ENCODE measurements around the gene UMOD.

DNA sequence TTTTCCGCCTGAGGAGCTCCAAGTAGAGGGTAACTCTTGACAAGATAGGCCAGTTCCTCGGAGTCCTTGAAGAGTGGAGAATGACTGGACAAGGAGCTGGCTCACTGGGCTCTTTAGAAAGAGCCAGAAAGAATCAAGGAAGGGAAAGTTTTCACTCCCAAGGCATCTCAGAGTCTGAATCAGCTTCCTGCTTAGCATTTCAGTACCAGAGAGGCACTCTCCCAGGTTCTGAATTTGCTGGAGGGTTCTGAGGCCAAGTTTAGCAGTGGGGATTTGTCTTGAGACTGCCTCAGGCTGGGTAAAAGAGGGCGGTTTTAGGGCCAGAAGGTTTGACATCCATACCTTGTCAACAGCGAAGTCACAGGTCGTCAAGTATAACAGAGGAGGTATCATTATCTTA lies 50.7 kb downstream of the UMOD start:
- TF ChIP-seq, protein P1, sequence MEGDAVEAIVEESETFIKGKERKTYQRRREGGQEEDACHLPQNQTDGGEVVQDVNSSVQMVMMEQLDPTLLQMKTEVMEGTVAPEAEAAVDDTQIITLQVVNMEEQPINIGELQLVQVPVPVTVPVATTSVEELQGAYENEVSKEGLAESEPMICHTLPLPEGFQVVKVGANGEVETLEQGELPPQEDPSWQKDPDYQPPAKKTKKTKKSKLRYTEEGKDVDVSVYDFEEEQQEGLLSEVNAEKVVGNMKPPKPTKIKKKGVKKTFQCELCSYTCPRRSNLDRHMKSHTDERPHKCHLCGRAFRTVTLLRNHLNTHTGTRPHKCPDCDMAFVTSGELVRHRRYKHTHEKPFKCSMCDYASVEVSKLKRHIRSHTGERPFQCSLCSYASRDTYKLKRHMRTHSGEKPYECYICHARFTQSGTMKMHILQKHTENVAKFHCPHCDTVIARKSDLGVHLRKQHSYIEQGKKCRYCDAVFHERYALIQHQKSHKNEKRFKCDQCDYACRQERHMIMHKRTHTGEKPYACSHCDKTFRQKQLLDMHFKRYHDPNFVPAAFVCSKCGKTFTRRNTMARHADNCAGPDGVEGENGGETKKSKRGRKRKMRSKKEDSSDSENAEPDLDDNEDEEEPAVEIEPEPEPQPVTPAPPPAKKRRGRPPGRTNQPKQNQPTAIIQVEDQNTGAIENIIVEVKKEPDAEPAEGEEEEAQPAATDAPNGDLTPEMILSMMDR (IDR thresholded peaks at IDR 0.05; ENCODE audit: insufficient read depth, low read length, poor library complexity, severe bottlenecking), result no peak
- TF ChIP-seq EZH2phosphoT487 (conservative IDR thresholded peaks at IDR 0.05; ENCODE audit: low read length), result no peak

Measured in SU-DHL-6 (cell line).